ENCODE data around the gene ILRUN.
A peak's percentile ranks its signal among the peaks of the same experiment; 100 is the strongest.
"Not testable (repeated sequence)": the region's sequence is repeated elsewhere in the genome, so short reads cannot be mapped to it uniquely, and the experiment has no call there.

Gene ILRUN

DNA sequence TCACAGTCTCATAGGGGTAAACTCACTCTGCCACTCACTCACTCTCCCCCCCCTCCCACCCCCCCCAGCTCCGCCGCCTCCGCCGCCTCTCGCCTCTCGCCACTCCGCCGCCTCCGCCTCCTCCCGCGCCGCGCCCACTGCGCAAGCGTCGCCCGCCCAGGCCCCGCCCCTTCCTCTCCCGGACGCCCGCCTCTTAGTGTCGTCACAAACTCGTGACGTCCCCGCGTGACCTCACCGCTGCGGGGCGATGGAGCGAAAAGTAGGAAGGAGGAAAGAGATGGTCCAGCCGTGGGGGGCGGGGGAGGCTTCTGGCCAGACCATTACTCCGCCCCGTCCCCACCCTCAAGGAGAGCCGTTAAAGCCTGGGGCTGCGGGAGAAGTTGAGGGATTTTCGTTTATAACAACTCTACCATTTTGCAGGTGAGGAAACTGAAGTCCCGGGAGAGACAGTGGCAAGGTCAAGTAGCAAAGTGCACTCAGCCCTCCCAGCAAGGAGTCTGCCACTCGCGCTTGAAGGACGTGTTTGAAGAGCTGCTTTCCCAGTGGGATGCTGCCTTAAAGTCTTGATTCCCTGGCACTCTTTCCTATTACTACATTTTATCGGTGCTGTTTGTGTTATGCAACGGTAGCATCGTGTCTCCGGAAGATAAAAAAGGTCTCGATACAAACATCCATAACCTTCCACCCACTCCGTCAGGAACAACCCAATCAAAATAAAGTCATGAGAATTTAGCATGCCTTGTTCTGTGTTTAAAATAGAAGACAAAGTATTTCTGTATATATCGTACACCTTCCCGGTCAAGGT is at the start of gene ILRUN:
Gene ILRUN, minus strand, starts transcription at position 29 of the 805 bp plus-strand sequence. CDS start 164 bp downstream, outside the sequence.
- peak; percentile 97 for DNase-seq

DNA sequence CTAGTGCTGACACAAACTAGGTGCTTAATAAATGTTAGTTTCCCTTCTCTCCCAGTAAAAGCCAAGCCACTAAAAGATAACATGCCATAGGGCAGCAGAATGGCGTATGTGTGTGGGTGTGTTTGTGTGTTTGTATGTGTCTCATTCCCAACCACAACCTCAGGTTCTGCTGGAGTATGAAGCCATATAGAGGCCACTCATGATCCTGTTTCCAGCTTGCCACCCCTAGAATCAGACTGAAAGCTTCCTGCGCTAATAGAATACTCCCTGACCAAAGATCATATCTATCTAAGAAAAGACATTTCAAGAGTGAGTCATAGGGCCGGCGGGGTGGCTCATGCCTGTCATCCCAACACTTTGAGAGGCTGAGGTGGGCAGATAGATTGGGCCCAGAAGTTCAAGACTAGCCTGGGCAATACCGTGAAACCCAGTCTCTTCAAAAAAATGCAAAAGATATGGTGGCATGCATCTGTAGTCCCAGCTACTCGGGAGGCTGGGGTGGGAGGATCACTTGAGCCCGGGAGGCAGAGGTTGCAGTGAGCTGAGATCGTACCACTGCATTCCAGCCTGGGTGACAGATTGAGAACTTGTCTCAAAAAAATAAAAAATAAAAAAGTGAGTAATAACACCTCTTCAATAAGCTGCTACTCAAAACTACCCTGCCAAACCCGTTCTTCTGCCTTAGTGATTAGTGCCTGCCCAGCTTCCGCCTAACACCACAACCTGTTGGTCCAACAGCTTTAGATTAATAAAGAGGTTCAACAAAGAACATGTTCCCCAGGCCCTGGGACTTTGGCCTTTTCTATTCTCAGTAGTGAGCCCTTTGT is 48.9 kb upstream of the ILRUN start:
- peak; percentile 44 for DNase-seq

DNA sequence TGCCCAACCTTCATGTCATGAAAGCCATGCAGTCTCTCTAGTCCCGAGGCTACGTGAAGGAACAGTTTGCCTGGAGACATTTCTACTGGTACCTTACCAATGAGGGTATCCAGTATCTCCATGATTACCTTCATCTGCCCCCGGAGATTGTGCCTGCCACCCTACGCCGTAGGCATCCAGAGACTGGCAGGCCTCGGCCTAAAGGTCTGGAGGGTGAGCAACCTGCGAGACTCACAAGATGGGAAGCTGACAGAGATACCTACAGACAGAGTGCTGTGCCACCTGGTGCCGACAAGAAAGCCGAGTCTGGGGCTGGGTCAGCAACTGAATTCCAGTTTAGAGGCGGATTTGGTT is 47.7 kb upstream of the ILRUN start:
- not testable (repeated sequence) for DNase-seq

DNA sequence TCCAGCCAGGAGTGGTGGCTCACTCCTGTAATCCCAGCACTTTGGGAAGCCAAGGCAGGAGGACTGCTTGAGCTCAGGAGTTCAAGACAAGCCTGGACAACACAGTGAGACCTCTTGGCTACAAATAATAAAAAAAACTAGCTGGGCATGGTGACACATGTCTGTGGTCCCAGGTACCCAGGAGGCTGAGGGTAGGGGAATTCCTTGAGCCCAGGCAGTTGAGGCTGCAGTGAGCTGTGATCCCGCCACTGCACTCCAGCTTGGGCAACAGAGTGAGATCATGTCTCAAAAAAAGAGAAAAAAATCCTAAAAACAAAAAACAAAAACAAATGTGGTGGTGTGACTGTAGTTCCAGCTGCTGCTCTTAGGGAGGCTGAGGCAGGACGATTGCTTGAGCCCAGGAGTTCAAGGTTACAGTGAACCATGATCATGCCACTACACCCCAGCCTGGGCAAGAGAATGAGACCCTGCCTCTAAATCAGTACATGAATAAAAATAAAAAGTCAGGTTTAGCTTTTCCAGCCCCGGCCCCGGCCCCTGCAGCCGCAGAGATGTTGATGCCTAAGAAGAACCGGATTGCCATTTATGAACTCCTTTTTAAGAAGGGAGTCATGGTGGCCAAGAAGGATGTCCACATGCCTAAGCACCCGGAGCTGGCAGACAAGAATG is 47.2 kb upstream of the ILRUN start:
- no peak for DNase-seq

DNA sequence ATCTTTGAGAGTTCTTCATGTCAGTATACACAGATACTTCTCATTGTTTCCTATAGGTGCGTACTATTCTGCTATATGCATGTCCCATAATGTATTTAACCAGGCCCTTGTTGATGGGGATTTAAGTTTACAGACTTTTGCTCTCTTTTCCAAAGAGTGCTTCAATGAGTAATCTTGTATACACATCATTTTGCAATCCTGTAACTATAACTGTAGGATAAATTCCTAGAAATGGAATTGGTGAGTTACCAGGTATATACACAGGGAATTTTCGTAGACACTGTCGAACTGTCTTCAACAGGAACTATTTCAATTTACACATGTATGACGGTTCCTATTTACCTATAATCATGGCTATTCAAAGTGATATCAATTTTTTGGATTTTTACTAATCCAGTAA is 45.5 kb upstream of the ILRUN start:
- no peak for DNase-seq

DNA sequence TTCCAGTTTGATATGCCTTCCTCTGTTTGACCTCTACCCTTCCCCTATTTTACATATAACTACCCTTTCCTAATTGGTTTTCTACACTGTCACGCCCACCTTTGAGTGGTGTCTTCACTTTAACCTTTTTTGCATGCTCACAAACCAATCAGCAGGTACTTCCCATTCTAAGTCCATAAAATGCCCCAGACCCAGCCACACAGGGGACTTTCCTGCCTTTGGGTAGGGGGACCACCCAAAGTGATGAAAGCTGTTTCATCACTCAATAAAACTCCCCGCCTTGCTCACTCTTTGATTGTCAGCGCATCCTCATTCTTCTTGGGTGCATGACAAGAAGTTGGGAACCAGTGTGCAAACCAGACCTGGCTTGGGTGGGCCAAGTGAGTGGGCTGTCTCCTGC is 40.3 kb upstream of the ILRUN start:
- no peak for DNase-seq

DNA sequence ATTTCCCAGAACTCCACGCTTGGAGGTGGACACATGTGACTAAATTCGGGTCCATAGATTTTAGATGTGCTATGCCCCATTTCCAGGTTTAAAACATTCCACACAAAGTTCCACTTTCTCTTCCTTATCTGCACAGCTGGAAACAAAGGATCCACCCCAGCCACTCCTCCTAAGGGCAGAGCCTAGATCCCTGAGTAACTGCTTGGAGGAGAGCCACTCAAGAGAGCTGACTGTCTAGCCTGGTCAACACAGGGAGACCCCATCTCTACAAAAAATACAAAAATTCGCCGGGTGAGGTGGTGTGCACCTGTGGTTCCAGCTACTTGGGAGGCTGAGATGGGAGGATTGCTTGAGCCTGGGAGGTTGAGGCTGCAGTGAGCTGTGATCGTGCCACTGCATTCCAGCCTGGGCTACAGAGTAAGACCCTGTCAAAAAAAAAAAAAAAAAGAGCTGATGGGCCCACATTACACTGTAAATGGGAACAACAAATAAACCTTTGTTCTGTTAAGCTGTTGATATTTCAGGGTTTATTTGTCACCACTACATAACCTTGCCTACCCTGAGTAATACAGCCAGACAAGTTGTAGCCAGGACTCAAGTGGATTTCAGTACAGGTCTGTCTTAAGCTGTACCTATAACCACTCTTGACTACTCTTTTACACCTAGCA is 35.0 kb upstream of the ILRUN start:
- no peak for DNase-seq

DNA sequence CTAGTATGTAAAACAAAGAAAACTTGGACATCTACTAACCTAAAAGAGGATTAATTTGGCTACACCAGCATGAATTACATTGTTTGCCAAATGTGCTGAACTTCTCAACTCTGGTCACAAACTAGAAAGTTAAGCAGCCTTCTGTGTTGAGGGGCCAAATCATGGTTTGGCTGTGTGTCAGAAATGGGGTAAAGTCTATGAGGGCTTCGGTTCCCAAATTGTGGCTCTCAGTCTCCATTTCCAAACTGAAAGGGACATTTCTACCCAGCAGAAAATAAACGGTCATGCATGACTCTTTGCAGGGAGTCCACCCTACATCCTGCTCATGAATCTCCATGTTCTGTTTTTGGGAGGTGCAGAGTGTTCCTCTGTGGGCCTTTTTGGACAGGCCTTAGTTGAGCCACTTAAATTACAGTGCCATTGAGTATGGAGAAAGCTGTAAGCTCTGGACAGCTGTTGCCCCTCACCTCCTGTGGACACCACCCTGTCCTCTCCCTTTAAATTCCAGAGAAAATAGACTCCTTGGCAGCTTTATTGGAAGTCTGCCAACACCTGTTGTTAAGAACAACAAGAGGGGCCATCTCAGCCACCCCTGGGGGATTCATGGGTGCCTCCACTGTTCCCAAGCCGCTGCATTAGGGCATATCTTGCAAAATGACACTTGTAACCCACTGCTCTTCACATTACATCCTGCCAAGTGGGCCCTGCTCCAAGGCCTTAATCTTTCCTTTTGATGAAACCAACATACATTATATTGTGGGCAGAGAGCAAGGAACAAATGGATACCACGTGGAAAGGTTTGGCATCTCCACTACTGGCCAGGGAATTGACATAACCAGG is 33.3 kb upstream of the ILRUN start:
- no peak for DNase-seq

DNA sequence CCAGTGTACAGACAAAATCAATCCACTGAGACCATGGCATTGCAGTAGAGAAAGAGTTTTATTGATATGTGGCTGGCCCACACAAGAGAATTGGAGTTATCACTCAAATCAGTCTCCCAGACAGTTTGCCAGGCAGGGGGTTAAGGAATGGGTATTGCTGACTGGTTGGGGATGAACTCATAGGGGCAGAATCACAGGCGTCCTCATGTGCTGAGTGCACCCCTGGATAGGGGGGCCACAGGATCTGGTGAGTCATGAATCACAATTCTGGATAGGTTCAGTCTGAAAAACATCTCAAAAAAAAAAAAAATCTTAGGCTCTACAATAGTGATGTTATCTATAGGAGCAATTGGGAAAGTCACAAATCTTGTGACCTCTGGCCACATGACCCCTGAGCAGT is 29.5 kb upstream of the ILRUN start:
- DNase-seq, result no peak

DNA sequence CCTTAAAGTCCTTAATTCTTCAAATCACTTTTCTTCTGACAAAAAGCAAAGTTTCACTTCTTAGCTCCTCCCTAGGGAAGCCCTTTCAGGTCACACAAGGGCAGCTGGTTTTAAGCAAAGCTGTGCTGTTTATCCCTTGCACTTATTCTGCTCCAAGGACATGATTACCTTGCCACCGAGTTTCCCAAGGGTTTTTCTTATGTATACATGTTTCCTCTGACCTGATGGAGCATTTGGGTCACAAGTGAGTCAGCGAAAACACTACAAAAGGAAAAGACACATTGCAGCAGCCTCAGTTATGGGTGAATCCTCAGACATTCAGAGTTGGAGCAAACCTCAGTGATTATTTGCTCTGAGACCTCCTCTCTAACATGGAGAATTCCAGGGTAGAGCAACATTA is 26.6 kb upstream of the ILRUN start:
- DNase-seq, result no peak

DNA sequence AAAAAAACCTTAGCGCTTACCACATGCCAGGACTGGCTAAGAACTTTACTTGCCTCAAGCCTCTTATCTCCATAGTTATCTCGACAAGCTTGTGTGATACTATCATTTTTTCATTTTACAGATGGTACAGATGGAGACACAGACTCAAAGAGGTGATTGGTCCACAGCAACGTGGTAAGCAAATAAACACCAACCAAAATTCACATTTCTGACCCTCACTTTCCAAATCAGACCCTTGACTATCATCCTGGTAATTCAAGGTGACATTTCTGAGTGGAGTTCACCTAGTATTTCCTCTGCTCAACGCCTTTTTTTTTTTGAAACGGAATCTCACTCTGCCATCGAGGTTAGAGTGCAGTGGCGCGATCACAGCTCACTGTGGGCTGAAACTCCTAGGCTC is 25.9 kb upstream of the ILRUN start:
- DNase-seq, result no peak

DNA sequence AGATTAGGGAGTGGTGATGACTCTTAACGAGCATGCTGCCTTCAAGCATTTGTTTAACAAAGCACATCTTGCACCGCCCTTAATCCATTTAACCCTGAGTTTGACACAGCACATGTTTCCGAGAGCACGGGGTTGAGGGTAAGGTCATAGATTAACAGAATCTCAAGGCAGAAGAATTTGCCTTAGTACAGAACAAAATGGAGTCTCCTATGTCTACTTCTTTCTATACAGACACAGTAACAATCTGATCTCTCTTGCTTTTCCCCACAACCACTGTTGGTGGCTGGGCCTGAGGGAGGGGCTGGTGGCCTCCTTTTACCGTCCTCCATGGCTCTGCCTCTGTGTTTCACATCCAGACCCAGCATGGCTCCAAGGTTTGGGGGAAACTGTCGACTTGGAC is 23.6 kb upstream of the ILRUN start:
- not testable (repeated sequence) for DNase-seq

DNA sequence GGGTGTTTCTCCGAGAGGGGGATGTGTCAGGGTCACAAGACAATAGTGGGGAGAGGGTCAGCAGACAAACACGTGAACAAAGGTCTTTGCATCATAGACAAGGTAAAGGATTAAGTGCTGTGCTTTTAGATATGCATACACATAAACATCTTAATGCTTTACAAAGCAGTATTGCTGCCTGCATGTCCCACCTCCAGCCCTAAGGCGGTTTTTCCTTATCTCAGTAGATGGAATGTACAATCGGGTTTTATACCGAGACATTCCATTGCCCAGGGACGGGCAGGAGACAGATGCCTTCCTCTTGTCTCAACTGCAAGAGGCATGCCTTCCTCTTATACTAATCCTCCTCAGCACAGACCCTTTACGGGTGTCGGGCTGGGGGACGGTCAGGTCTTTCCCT is 23.1 kb upstream of the ILRUN start:
- not testable (repeated sequence) for DNase-seq

DNA sequence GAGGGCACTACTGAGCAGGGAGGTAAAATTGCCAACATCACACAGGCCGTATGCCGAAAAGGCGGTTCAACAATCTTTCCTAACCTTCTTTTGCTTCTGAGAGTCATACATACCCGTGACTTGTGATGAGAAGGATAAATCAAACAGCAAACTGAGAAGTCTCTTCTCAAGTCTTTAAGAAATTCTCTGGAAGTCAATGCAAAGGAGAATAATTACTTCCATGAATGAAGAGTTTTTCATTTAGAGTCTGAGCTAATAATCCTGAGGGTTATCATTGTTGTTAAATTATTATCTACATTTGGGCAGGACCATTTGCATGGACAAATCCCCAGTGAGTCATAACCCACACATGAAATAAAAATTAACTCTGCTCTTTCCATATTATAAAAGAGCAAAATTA is 22.4 kb upstream of the ILRUN start:
- no peak for DNase-seq

DNA sequence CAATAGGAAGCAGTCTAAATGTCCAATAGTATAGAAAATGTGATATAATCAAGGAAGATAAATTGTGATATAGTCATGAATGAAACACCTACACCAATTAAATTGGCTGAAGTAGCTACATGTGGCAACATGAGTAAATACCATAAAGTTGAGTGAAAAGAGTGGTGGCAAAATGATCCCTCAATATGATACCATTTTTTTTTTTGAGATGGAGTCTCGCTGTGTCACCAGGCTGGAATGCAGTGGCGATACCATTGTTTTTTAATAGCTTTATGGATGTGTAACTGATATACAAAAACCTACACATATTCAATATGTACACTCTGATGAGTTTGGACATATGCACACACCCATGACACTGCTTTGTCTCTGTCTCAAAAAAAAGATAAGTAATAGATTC is 20.9 kb upstream of the ILRUN start:
- no peak for DNase-seq

DNA sequence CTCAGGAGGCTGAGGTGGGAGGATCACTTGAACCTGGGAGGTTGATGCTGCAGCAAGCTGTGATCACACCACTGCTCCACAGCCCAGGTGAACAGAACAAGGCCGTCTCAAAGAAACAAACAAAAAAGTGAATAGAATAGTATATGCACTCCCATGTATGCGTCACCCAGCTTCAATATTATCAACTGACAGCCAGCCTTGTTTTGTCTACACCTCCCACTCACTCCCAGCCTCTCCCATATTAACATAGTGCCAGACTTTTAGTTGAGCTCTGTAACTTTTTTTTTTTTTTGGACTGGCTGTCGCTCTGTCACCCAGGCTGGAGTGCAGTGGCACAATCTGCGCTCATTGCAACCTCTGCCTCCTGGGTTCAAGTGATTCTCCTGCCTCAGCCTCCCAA is 18.1 kb upstream of the ILRUN start:
- no peak for DNase-seq

DNA sequence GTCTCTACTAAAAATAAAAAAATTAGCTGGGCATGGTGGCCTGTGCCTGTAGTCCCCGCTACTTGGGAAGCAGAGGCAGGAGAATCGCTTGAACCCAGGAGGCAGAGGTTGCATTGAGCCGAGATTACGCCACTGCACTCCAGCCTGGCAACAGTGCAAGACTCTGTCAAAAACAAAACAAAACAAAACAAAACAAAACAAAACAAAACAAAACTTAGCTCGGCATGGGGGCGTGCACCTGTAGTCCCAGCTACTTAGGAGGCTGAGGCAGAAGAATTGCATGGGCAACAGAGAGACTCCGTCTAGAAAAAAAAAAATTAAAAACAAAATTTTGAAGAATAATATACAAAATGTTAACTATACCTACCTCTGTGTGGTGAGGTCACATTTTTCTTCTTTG is 16.3 kb upstream of the ILRUN start:
- DNase-seq, result not testable (repeated sequence)

DNA sequence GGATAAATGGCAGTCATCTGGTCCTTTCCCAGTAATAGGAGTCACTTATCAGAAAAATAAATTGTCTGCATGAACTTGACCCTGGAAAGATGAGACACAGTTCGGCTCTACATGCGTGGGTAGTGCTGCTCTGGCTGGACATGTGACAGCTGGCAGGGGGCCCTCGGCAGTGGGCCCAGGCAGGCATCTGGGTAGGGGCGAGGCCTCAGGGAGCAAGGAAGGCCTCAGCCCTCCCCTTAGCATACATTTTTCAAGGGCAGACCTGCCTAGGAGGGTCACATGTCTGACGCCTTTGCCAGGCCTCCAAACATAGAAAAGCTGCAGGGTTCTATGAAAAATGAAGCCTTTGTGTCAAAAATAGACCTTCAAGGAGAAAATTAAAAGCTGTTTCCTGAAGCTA is 12.8 kb upstream of the ILRUN start:
- DNase-seq, result no peak

DNA sequence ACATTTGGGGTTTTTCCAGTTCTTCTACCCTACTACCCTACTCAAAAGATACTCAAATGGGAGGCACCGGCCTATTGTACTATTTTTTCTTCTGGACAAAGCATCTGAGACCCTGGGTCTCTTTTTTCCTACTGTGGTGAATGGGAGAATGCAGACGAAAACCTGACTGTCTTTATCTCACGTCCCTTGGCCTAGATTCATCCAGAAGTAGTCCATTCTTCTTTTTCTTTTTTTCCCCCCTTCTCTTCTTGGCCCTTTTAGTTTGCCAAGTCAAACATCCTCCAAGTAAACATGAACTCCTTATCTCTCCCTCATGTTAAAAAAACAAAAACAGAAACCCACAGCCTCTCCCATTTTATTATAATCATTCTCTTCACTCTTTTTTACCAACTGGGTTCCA is 8.7 kb upstream of the ILRUN start:
- DNase-seq, result no peak

DNA sequence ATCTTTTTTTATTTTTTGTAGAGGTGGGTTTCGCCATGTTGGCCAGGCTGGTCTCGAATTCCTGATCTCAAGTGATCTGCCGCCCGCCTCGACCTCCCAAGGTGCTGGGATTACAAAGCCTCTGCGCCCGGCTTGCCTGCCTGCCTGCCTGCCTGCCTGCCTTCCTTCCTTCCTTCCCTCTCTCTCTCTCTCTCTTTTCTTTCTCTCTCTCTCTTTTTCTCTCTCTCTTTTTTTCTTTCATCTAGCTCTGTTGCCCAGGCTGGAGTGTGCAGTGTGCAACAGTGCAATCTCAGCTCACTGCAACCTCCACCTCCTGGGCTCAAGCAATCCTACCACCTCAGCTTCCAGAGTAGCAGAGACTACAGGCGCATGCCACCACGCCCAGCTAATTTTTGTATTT is 4.6 kb upstream of the ILRUN start:
- no peak for DNase-seq

DNA sequence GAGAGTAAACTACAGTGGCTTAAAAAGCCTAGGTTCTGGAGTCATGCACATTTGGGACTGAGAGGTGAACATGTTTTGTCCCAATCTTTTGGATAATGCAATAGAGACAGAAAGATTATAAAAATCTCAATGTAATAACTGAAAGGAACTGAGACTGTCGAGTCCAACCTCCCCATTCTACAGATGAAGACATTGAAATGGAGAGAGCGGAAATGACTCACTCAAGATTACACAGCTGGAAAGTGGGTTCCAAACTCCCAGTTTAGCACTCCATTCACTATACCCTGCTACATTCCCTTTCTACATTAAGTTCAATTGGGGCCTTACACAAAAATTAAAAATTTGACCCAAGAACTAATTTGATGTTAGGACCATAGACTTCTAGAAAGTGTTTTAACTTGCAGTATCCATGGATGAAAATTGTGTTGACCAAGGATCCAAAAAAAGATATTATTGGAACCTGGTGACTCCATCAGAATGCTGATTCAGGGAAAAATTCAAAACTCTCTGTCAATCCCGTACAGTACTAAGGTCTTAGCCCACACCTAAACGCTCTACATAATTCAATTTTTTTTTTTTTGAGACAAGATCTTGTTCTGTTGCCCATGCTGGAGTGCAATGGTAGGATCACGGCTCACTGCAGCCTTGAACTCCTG is 1.5 kb upstream of the ILRUN start:
- no peak for DNase-seq

DNA sequence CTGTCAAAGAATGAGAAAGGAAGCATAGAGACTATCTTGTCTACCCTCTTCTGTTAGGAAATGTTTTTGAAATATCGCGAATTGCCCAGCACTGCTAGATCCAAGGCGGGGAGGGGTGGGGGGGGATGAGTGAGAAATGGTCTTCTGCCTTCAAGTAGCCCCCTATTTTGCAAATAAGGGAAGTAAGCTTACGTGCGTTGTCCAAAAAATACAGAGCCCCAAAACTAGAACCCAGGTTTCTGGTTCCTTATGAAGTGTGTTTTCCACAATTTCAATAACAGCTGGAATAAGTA is 923 bp upstream of the ILRUN start:
- no peak for DNase-seq

Data from activated CD4-positive, alpha-beta T cell treated with anti-CD3 and anti-CD28 coated beads for 48 hours (primary cell).